Right renal pelvis (tissue), 4 donors: ENCODE measurements around the gene PCSK6. TPM values are rescaled to one million over a fixed set of nuclear protein-coding genes. Genes with fewer than 3 reads are reported as not detected.
"Not testable (repeated sequence)": the region's sequence is repeated elsewhere in the genome, so short reads cannot be mapped to it uniquely, and the experiment has no call there.

Source experiments
- DNase-seq, 4 donors: peaks; one replicate each; pipeline ENCODE4 v3.0.0-alpha.2; 2013; ENCODE audit warnings: low read depth in 4 of 4, low spot score in 3 of 4, missing footprints in 1 of 4
- polyA plus RNA-seq, 4 donors: library from polyadenylated mRNA; unstranded; fragments of 120-200 nt; gene quantifications; one replicate each; pipeline ENCODE4 v1.2.1, GENCODE V29; 2013; ENCODE audit not compliant: insufficient read length in 4 of 4

PCSK6 gene
- polyA plus RNA-seq, 4 donors: 6.7 to 9.4 (median 7.1) TPM

- DNase-seq: no peak
These were observed 101.5 kb downstream of the PCSK6 start for GRCh38 chr15:101388046-101388445.

- no peak for DNase-seq
These were observed 101.9 kb downstream of the PCSK6 start for GRCh38 chr15:101387574-101387973.

DNA sequence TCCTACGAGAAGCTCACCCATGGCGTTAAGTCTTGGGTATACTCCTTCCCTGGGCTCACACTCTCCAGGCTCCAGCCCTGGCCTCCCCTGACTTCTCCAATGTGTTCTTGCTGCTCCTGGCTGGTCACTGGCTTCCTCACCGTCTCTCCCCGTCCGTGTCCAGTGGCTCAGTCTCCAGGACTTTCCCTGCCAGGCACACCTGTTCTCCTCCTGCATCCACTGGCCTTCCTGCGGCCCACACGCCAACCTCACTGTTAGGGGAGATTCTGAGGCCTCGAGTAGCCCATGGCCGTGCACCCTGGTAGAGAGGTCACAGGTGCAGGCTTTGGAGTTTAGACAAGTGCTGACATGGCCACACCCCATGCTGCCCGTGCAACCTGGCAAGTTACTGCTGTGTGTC lies 102.5 kb downstream of the PCSK6 start:
- no peak for DNase-seq

GRCh38 chr15:101386006-101386405 lies 103.5 kb downstream of the PCSK6 start:
- no peak for DNase-seq

- no peak for DNase-seq
These were observed 105.2 kb downstream of the PCSK6 start for GRCh38 chr15:101384276-101384675.

DNA sequence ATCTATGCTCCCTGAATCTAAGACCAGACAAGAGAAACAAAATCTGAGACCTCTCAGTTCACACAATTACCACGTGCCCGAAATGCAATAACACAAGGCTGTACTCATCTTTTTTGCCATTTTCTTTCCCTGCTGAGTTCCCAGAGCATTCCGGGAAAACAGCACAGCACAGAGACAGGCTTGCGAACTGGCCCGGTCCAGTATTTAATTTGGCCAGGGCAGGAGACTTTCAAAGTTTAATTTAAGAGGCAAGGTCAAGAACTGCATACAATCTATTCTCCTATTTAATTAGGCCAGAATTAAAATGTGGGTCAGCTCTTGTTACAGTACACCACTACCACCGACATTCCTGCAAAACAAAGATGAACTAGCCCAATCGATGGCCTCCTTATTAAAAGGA lies 107.0 kb downstream of the PCSK6 start:
- no peak for DNase-seq

GRCh38 chr15:101381671-101382212 lies 107.8 kb downstream of the PCSK6 start:
- no peak for DNase-seq

- no peak for DNase-seq
These were observed 109.4 kb downstream of the PCSK6 start for GRCh38 chr15:101380146-101380545.

- DNase-seq: no peak
These were observed 109.9 kb downstream of the PCSK6 start for GRCh38 chr15:101379647-101380046.

GRCh38 chr15:101378879-101379278 lies 110.6 kb downstream of the PCSK6 start:
- no peak for DNase-seq

- no peak for DNase-seq
These were observed 111.2 kb downstream of the PCSK6 start for GRCh38 chr15:101378171-101378755.

DNA sequence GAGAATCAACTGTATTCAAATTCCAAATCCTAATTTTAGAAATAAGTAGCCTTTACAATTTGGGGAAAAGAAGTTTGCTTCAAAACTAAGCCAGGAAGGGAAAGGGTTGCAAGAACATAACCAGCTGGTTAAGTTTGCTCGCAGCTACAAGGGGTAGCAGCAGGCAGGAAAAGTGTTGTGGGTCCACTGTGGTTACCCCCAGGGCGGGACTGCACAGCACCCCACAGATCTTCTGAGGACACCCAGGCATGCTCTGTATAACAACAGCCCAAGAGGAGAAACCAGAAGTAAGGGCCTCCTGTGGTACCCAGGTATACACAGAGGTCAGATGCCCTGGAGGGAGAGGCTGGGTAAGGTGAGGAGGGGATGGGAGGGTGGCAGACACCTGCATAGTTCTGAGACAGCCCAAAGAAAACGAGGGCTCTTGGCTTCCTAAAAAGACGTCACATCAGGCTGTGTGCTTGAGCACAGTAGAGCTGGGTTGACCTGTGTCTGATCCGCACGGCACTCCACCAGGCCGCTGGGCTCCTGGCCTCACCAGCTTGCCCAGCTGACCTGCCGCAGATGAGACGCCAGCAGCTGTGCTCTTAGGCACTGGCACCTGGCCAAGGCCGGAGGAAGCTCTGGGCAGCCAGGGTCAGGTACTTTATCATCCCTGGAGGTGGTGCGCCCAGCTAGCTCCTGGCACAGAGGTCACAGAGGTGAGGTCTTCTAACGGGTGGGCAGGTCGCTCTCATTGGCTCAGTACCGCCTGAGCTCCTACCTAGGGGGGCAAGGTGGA lies 112.7 kb downstream of the PCSK6 start:
- no peak for DNase-seq

GRCh38 chr15:101375006-101375405 lies 114.5 kb downstream of the PCSK6 start:
- not testable (repeated sequence) for DNase-seq

DNA sequence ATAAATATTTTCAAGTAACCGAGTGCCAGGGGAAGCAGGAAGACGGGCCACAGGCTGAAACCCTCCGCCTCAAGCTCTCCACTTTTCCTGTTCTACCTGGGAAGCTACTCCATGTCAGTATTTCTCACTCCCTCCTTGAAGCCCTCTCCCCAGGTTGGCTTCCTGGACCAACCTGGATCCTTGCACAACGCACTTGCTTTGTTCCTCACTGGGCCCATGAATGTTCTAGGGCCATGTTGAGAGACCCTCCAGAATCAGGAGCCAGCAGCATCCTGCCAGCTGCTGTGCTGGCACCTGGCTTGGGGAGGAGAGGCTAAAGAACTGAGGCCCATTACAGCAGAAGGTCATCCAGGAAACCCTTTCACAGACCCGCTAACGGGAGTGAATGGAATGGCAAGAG lies 115.2 kb downstream of the PCSK6 start:
- DNase-seq: no peak

DNA sequence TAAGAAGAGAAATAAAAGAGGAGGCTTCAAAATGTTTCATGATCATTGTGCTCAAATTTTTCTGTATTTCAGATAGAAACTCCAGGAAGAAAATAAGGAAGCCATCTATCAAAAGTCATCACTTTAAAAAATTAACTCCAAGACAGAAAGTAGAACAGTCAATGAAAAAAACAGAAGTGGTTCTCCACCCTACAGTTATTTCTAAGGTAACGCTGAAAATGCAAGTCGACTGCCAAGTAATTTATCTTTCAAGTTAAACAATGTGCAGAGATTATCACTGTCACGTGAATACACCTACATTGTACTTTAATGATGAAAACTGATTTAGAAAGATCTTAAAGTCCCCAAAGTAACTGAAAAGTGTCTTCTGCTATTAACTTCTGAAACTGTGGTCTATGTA lies 115.9 kb downstream of the PCSK6 start:
- no peak for DNase-seq

GRCh38 chr15:101372960-101373525 lies 116.5 kb downstream of the PCSK6 start:
- no peak for DNase-seq

DNA sequence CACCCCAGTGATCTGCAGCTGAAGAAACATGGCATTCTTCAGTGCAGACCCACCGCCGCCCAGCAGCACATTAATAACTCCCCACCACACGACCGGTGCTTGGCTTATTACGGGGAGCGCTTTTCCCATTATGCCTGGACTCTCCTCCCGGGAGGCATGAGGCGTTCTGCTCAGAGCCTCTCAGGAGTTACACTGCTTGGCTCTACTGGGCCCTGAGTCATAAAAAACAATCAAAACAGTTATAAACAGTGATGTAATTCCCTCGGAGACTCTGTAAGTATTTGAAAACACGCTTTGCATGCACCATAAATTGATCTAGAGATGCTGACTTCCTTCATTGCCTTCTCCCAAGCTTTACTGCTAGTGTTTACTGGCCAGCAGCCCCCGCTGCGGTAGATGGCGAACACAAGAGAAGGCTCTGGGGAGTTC lies 117.3 kb downstream of the PCSK6 start:
- peak in 3 of 4 donors; percentile 27 to 43 (median 32) for DNase-seq

- no peak for DNase-seq
These were observed 118.0 kb downstream of the PCSK6 start for GRCh38 chr15:101371519-101371918.

DNA sequence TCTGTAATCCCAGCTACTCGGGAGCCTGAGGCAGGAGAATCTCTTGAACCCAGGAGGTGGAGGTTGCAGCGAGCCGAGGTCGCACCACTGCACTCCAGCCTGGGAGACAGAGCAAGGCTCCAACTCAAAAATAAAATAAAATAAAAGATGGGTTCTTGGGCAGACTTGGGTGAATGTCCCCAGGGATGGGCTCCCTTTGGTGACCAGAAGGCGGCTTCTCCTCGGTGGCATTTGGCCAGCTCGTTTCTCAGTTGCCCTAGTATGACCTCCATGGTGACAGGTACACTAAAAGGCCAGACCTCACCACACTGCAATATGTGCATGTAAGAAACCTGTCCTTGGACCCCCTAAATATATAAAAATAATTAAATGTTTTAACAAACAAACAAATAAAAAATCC lies 118.4 kb downstream of the PCSK6 start:
- DNase-seq: no peak

DNA sequence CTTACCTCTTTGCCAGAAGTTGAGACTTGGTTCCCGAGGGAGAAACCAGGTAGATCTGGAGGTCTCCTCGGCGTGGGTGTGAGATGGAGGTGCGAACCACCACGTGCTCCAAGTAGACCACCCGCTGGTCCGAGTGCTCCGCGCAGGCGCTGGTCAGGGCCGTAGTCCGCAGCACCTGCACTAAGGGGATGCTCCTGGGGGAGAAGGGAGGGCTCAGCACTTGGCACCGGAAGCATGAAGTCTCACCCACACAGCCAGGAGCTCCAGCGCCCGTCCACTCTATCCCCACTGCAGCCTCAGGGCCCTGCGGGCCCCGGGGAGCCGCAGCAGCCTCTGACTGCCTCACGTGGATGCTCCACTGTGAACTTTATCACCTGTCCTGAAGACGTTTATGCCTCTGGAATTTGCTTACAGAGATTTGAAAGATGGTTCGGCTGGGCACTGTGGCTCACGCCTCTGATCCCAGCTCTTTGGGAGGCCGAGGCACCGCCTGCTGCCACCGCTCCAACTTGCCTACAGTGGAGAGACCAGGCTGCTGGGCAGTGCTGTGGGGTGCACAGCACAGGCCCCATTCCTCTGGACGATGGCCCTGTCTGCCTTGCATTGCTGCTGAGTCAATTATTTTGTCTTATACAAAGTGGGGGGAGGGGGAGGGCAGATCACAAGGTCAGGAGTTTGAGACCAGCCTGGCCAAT lies 119.0 kb downstream of the PCSK6 start:
- no peak for DNase-seq

- no peak for DNase-seq
These were observed 119.8 kb downstream of the PCSK6 start for GRCh38 chr15:101369676-101370075.
